SK-N-SH (cell line): ENCODE data around the gene KIF2B. TPM values are rescaled to one million over a fixed set of nuclear protein-coding genes. Genes with fewer than 3 reads are reported as not detected.
"Not testable (repeated sequence)": the region's sequence is repeated elsewhere in the genome, so short reads cannot be mapped to it uniquely, and the experiment has no call there.

Source experiments
- CTCF ChIA-PET: fragments of 300-600, 350-600 bp; formaldehyde crosslinking; extraction: SDS; loops from one replicate; lab custom pipeline; 2021; lab: Yijun Ruan, JAX
- POLR2A ChIA-PET: fragments of 350-600 bp; sonication (Branson Sonifier 250); formaldehyde crosslinking; extraction: SDS; loops from one replicate; lab custom pipeline; 2020; ENCODE audit warnings: antibody characterized with exemption, inconsistent platforms; lab: Yijun Ruan, JAX
- DNase-seq: peaks from one replicate; pipeline ENCODE4 v3.0.0; 2012
- H2AFZ ChIP-seq: fragments of 200-600 bp; sonication (generic); 2 replicates; pipeline ENCODE4 v1.8.1; 2016; ENCODE audit warnings: antibody characterized with exemption, mild to moderate bottlenecking, low read depth
- H3F3A ChIP-seq: fragments of 200-600 bp; sonication (generic); replicated peaks from 2 replicates; pipeline ENCODE3; 2016; ENCODE audit warnings: antibody characterized with exemption, mild to moderate bottlenecking; ENCODE audit not compliant: insufficient read depth
- H3K27ac ChIP-seq, 2 experiments: fragments of 200-500 bp in 1 of 2; fragments of 200-600 bp in 1 of 2; sonication (Bioruptor generic) in 1 of 2; sonication (generic), shearing (Covaris generic) in 1 of 2; 2 replicates each; pipeline versions ENCODE4 v1.5.1 to v1.6.1; 2014 to 2016; ENCODE audit warnings: low read depth in 2 of 2, inconsistent platforms in 1 of 2, low read length in 1 of 2, mild to moderate bottlenecking in 1 of 2, mixed read lengths in 1 of 2
- H3K27me3 ChIP-seq: fragments of 200-600 bp; sonication (generic), shearing (Covaris generic); 2 replicates; pipeline ENCODE4 v1.6.1; 2016; ENCODE audit warnings: mixed run types; ENCODE audit not compliant: insufficient read depth
- H3K36me3 ChIP-seq, 2 experiments: fragments of 200-500 bp in 1 of 2; fragments of 200-600 bp in 1 of 2; sonication (Bioruptor generic) in 1 of 2; sonication (generic) in 1 of 2; replicated peaks in 1 of 2; 2 replicates each; pipeline versions ENCODE3 to v1.5.1; 2014 to 2016; ENCODE audit warnings: low read length in 1 of 2, mild to moderate bottlenecking in 1 of 2; ENCODE audit not compliant: insufficient read depth in 2 of 2, control insufficient read depth in 1 of 2
- H3K4me1 ChIP-seq, 2 experiments: fragments of 200-500 bp in 1 of 2; fragments of 200-600 bp in 1 of 2; sonication (Bioruptor generic) in 1 of 2; sonication (generic), shearing (Covaris generic) in 1 of 2; 2 replicates each; pipeline versions ENCODE4 v1.5.1 to v1.6.1; 2014 to 2016; ENCODE audit warnings: low read depth in 1 of 2, low read length in 1 of 2, mixed run types in 1 of 2; ENCODE audit not compliant: insufficient read depth in 2 of 2, control insufficient read depth in 1 of 2
- H3K4me2 ChIP-seq: fragments of 200-600 bp; sonication (generic), shearing (Covaris generic); 2 replicates; pipeline ENCODE4 v1.6.1; 2017; ENCODE audit warnings: mixed run types
- H3K4me3 ChIP-seq, 2 experiments: fragments of 200-500 bp in 1 of 2; fragments of 200-600 bp in 1 of 2; sonication (Bioruptor generic) in 1 of 2; sonication (generic), shearing (Covaris generic) in 1 of 2; 2 replicates each; pipeline versions ENCODE4 v1.5.1 to v1.8.1; 2014 to 2016; ENCODE audit warnings: low read depth in 2 of 2, inconsistent platforms in 1 of 2, low read length in 1 of 2, mild to moderate bottlenecking in 1 of 2, mixed read lengths in 1 of 2, moderate library complexity in 1 of 2
- H3K79me2 ChIP-seq: fragments of 200-600 bp; sonication (generic); 2 replicates; pipeline ENCODE4 v1.8.1; 2017; ENCODE audit warnings: mild to moderate bottlenecking; ENCODE audit not compliant: insufficient read depth
- H3K9ac ChIP-seq: fragments of 200-600 bp; sonication (generic); 2 replicates; pipeline ENCODE4 v1.6.1; 2017; ENCODE audit warnings: mixed run types
- H3K9me2 ChIP-seq: fragments of 200-600 bp; sonication (generic); 2 replicates; pipeline ENCODE4 v1.6.1; 2017; ENCODE audit warnings: mixed run types
- H3K9me3 ChIP-seq: fragments of 200-600 bp; sonication (generic); 2 replicates; pipeline ENCODE4 v1.6.1; 2017; ENCODE audit warnings: mixed run types, mild to moderate bottlenecking, moderate library complexity
- H4K20me1 ChIP-seq: fragments of 200-600 bp; sonication (generic); 2 replicates; pipeline ENCODE4 v1.6.1; 2017; ENCODE audit warnings: mild to moderate bottlenecking, mixed run types; ENCODE audit not compliant: insufficient read depth
- EZH2phosphoT487 ChIP-seq: fragments of 200-600 bp; sonication (generic); IDR thresholded peaks from 2 replicates; pipeline ENCODE4 v1.6.1; 2017; ENCODE audit warnings: low read depth, mixed run types, mild to moderate bottlenecking, antibody characterized with exemption, moderate library complexity, borderline replicate concordance
- WGBS: methylation state at CpG from one replicate; pipeline ENCODE4 v1.1.6; 2017; ENCODE audit warnings: low lambda C conversion rate; 5-methylcytosine and 5-hydroxymethylcytosine counted together
- polyA plus RNA-seq, 3 experiments: library from polyadenylated mRNA; depleted of rRNA; stranded (reverse); fragments of >200 nt; gene quantifications; 2 replicates each; pipeline ENCODE4 v1.2.3, GENCODE V29; 2012

The KIF2B gene
- polyA plus RNA-seq, 1 of the 3 experiments (the other 2 are of a cell fraction) = not detected

- TF ChIP-seq EZH2phosphoT487 = no peak
Measured at GRCh38 chr17:53844491-53845107, 21.9 kb downstream of the KIF2B start (continued).

GRCh38 chr17:53871128-53871527 is 48.4 kb downstream of the KIF2B start:
- H3K79me2 ChIP-seq, H3K36me3 ChIP-seq, H2AFZ ChIP-seq, H3K9me3 ChIP-seq, H3K4me2 ChIP-seq, DNase-seq, H3F3A ChIP-seq, POLR2A ChIA-PET, H3K27me3 ChIP-seq, H3K4me1 ChIP-seq, H3K27ac ChIP-seq, H3K4me3 ChIP-seq, H3K9ac ChIP-seq, H4K20me1 ChIP-seq, H3K9me2 ChIP-seq: not testable (repeated sequence)
- CTCF ChIA-PET = interaction anchor here (0.6 to 1.2 kb wide), 2 partner anchors 10 to 842 kb away, joined by 3 read pairs; no protein-coding TSS in a partner anchor
- WGBS = 53% methylated on average over 5 of the region's 5 CpGs
